Upper lobe of left lung (tissue), 4 donors: ENCODE measurements around the gene KRTAP4-8.

Experiments
- EP300 ChIP-seq, 4 donors: sonication (generic); formaldehyde crosslinking; IDR thresholded peaks; one replicate each; pipeline ENCODE4 v1.5.1; 2017; ENCODE audit warnings: antibody characterized with exemption in 4 of 4, control low read depth in 2 of 4
- POLR2A ChIP-seq, 4 donors: fragments of 450-650 bp; IDR thresholded peaks; one replicate each; pipeline ENCODE4 v1.5.1; 2016 to 2017; ENCODE audit warnings: antibody characterized with exemption in 4 of 4, mild to moderate bottlenecking in 2 of 4
- POLR2AphosphoS5 ChIP-seq, 2 donors: sonication (generic); formaldehyde crosslinking; IDR thresholded peaks; one replicate each; pipeline ENCODE4 v1.5.1; 2017; ENCODE audit warnings: antibody characterized with exemption in 2 of 2
- TF ChIP-seq, protein P1 (sequence below), 6 experiments: fragments of 450-650 bp in 4 of 6; fragments of 200-600 bp in 2 of 6; sonication (generic) in 2 of 6; IDR thresholded peaks; one replicate each; pipeline ENCODE4 v1.5.1; 2016 to 2019; ENCODE audit warnings: antibody characterized with exemption in 6 of 6

GRCh38 chr17:41069031-41069430 lies 28.9 kb downstream of the KRTAP4-8 start:
- TF ChIP-seq, protein P1, sequence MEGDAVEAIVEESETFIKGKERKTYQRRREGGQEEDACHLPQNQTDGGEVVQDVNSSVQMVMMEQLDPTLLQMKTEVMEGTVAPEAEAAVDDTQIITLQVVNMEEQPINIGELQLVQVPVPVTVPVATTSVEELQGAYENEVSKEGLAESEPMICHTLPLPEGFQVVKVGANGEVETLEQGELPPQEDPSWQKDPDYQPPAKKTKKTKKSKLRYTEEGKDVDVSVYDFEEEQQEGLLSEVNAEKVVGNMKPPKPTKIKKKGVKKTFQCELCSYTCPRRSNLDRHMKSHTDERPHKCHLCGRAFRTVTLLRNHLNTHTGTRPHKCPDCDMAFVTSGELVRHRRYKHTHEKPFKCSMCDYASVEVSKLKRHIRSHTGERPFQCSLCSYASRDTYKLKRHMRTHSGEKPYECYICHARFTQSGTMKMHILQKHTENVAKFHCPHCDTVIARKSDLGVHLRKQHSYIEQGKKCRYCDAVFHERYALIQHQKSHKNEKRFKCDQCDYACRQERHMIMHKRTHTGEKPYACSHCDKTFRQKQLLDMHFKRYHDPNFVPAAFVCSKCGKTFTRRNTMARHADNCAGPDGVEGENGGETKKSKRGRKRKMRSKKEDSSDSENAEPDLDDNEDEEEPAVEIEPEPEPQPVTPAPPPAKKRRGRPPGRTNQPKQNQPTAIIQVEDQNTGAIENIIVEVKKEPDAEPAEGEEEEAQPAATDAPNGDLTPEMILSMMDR (IDR thresholded peaks at IDR 0.05) = no peak
- TF ChIP-seq POLR2AphosphoS5 (IDR thresholded peaks at IDR 0.05) = no peak
- no peak for TF ChIP-seq EP300 (IDR thresholded peaks at IDR 0.05)
- TF ChIP-seq POLR2A (IDR thresholded peaks at IDR 0.05) = no peak
